SHP77 (cell line): ENCODE measurements around the gene MORN1.

Source experiments
- DNase-seq, 2 experiments: peaks; one replicate each; lab custom pipeline; 2025; lab: John Stamatoyannopoulos, UW

MORN1 gene

GRCh38 chr1:2273401-2274090, 117.8 kb downstream of the MORN1 start:
- no peak for DNase-seq

GRCh38 chr1:2272686-2273400, 118.5 kb downstream of the MORN1 start:
- DNase-seq = no peak

GRCh38 chr1:2271841-2272655, 119.3 kb downstream of the MORN1 start:
- no peak for DNase-seq
